ENCODE data around the gene CHD9NB. TPM values are rescaled to one million over a fixed set of nuclear protein-coding genes. Genes with fewer than 3 reads are reported as not detected.
"Not testable (repeated sequence)": the region's sequence is repeated elsewhere in the genome, so short reads cannot be mapped to it uniquely, and the experiment has no call there.

CHD9NB gene
- total and polyA plus RNA-seq, 4 experiments from 2014 or later = not detected

GRCh38 chr16:53075461-53075860 lies 22.8 kb upstream of the CHD9NB start:
- H3K4me3 Mint-ChIP-seq; H3K27me3 Mint-ChIP-seq; H3K4me1 ChIP-seq (ENCODE audit: insufficient read depth, low read length); CTCF ChIA-PET (ENCODE audit: partially characterized antibody); H3K9me3 ChIP-seq (ENCODE audit: control insufficient read depth in 1 of 2, low read length in 2 of 2); H3K27ac ChIP-seq (ENCODE audit: low read depth, low read length); POLR2A ChIA-PET (ENCODE audit: partially characterized antibody); DNase-seq; H3K36me3 ChIP-seq (ENCODE audit: insufficient read depth, low read length); H3K27me3 ChIP-seq (ENCODE audit: insufficient read depth, low read length); intact Hi-C loops (cut with micrococcal nuclease); H3K27ac Mint-ChIP-seq; H3K4me3 ChIP-seq (ENCODE audit: low read length in 2 of 2): not testable (repeated sequence)
- H3K4me1 Mint-ChIP-seq = peaks cover 2 to 18% (median 5%) of the 10 kb centered on the region in 4 donors
- peaks cover 2 to 12% of the 10 kb centered on the region in 2 donors for H3K36me3 Mint-ChIP-seq
- H3K9me3 Mint-ChIP-seq = peaks cover 0 to 12% (median 0%) of the 10 kb centered on the region in 8 donors

GRCh38 chr16:53074296-53074695 lies 21.6 kb upstream of the CHD9NB start:
- Mint-ChIP-seq H3K36me3 (peaks cover 2 to 12% of the 10 kb centered on the region in 2 donors), H3K9me3 (peaks cover 0 to 12% (median 0%) of the 10 kb centered on the region in 8 donors), H3K4me1 (peaks cover 11 to 29% (median 15%) of the 10 kb centered on the region in 4 donors)
- POLR2A ChIA-PET (ENCODE audit: partially characterized antibody); H3K27me3 Mint-ChIP-seq; H3K9me3 ChIP-seq (ENCODE audit: control insufficient read depth in 1 of 2, low read length in 2 of 2); H3K27ac ChIP-seq (ENCODE audit: low read depth, low read length); H3K36me3 ChIP-seq (ENCODE audit: insufficient read depth, low read length); H3K27ac Mint-ChIP-seq; CTCF ChIA-PET (ENCODE audit: partially characterized antibody); H3K4me3 Mint-ChIP-seq; DNase-seq; H3K4me3 ChIP-seq (ENCODE audit: low read length in 2 of 2); H3K27me3 ChIP-seq (ENCODE audit: insufficient read depth, low read length); intact Hi-C loops (cut with micrococcal nuclease); H3K4me1 ChIP-seq (ENCODE audit: insufficient read depth, low read length): not testable (repeated sequence)

- Histone ChIP-seq H3K27me3 (ENCODE audit: insufficient read depth, low read length) (no peaks in the 10 kb centered on the region), H3K4me1 (ENCODE audit: insufficient read depth, low read length) (peaks cover 16% of the 10 kb centered on the region), H3K4me3 (ENCODE audit: low read length in 2 of 2) (no peak overlapping the region), H3K36me3 (ENCODE audit: insufficient read depth, low read length) (no peaks in the 10 kb centered on the region), H3K27ac (ENCODE audit: low read depth, low read length) (no peak overlapping the region), H3K9me3 (ENCODE audit: control insufficient read depth in 1 of 2, low read length in 2 of 2) (no peaks in the 10 kb centered on the region)
- Mint-ChIP-seq H3K4me1 (peaks cover 18 to 40% (median 24%) of the 10 kb centered on the region in 4 donors), H3K27me3 (no peaks in the 10 kb centered on the region), H3K36me3 (peaks cover 0 to 9% of the 10 kb centered on the region in 2 donors), H3K4me3 (no peak overlapping the region), H3K9me3 (peaks cover 0 to 9% (median 0%) of the 10 kb centered on the region in 8 donors), H3K27ac (no peak overlapping the region)
- ChIA-PET CTCF (ENCODE audit: partially characterized antibody) (no interaction called here), POLR2A (ENCODE audit: partially characterized antibody) (no interaction called here)
- DNase-seq = no peak
- intact Hi-C loops (cut with micrococcal nuclease) = no loop called here
Measured at GRCh38 chr16:53073022-53073421, 20.3 kb upstream of the CHD9NB start.

- Histone ChIP-seq H3K9me3 (ENCODE audit: control insufficient read depth in 1 of 2, low read length in 2 of 2) (no peaks in the 10 kb centered on the region), H3K4me3 (ENCODE audit: low read length in 2 of 2) (no peak overlapping the region), H3K4me1 (ENCODE audit: insufficient read depth, low read length) (peaks cover 28% of the 10 kb centered on the region), H3K36me3 (ENCODE audit: insufficient read depth, low read length) (no peaks in the 10 kb centered on the region), H3K27me3 (ENCODE audit: insufficient read depth, low read length) (no peaks in the 10 kb centered on the region), H3K27ac (ENCODE audit: low read depth, low read length) (no peak overlapping the region)
- CTCF ChIA-PET (ENCODE audit: partially characterized antibody) = no interaction called here
- Mint-ChIP-seq H3K27me3 (no peaks in the 10 kb centered on the region), H3K36me3 (peaks cover 0 to 8% of the 10 kb centered on the region in 2 donors), H3K4me3 (peak overlapping the region in 1 of 8 donors; percentile 32), H3K4me1 (peaks cover 19 to 47% (median 30%) of the 10 kb centered on the region in 4 donors), H3K9me3 (peaks cover 0 to 8% (median 0%) of the 10 kb centered on the region in 8 donors), H3K27ac (peak overlapping the region in 1 of 7 donors; percentile 44)
- POLR2A ChIA-PET (ENCODE audit: partially characterized antibody) = no interaction called here
- intact Hi-C loops (cut with micrococcal nuclease) = no loop called here
- DNase-seq = no peak
Measured at GRCh38 chr16:53071748-53072301, 19.1 kb upstream of the CHD9NB start.

- ChIA-PET POLR2A (ENCODE audit: partially characterized antibody) (no interaction called here), CTCF (ENCODE audit: partially characterized antibody) (no interaction called here)
- Mint-ChIP-seq H3K9me3 (peaks cover 0 to 5% (median 0%) of the 10 kb centered on the region in 8 donors), H3K27ac (peak overlapping the region in 2 of 7 donors; percentile 20 to 32), H3K4me3 (peak overlapping the region in 2 of 8 donors; percentile 1 to 15), H3K36me3 (peaks cover 0 to 8% of the 10 kb centered on the region in 2 donors), H3K27me3 (no peaks in the 10 kb centered on the region), H3K4me1 (peaks cover 24 to 65% (median 44%) of the 10 kb centered on the region in 4 donors)
- Histone ChIP-seq H3K36me3 (ENCODE audit: insufficient read depth, low read length) (no peaks in the 10 kb centered on the region), H3K27ac (ENCODE audit: low read depth, low read length) (no peak overlapping the region), H3K4me1 (ENCODE audit: insufficient read depth, low read length) (peaks cover 42% of the 10 kb centered on the region), H3K4me3 (ENCODE audit: low read length in 2 of 2) (no peak overlapping the region), H3K27me3 (ENCODE audit: insufficient read depth, low read length) (no peaks in the 10 kb centered on the region), H3K9me3 (ENCODE audit: control insufficient read depth in 1 of 2, low read length in 2 of 2) (no peaks in the 10 kb centered on the region)
- DNase-seq = no peak
- intact Hi-C loops (cut with micrococcal nuclease) = no loop called here
Measured at GRCh38 chr16:53069772-53070171, 17.1 kb upstream of the CHD9NB start.

GRCh38 chr16:53068423-53068833 lies 15.7 kb upstream of the CHD9NB start:
- H3K36me3 ChIP-seq (ENCODE audit: insufficient read depth, low read length) = no peaks in the 10 kb centered on the region
- peaks cover 42% of the 10 kb centered on the region for H3K4me1 ChIP-seq (ENCODE audit: insufficient read depth, low read length)
- Mint-ChIP-seq H3K4me1 (peaks cover 25 to 64% (median 46%) of the 10 kb centered on the region in 4 donors), H3K27ac (peak overlapping the region; percentile 31 to 85 (median 78)), H3K36me3 (no peaks in the 10 kb centered on the region), H3K9me3 (no peaks in the 10 kb centered on the region), H3K27me3 (no peaks in the 10 kb centered on the region), H3K4me3 (peak overlapping the region; percentile 22 to 86 (median 74))
- H3K27ac ChIP-seq (ENCODE audit: low read depth, low read length) = no peak overlapping the region
- H3K4me3 ChIP-seq (ENCODE audit: low read length in 2 of 2) = no peak overlapping the region
- no peaks in the 10 kb centered on the region for H3K9me3 ChIP-seq (ENCODE audit: control insufficient read depth in 1 of 2, low read length in 2 of 2)
- DNase-seq = peak in 2 of 5 donors; percentile 8 to 23
- POLR2A ChIA-PET (ENCODE audit: partially characterized antibody) = interaction anchor here (0.6 to 1.8 kb wide), 2 partner anchors 10 to 31 kb away, joined by 3 to 8 read pairs; no protein-coding TSS in a partner anchor
- intact Hi-C loops (cut with micrococcal nuclease) = no loop called here
- H3K27me3 ChIP-seq (ENCODE audit: insufficient read depth, low read length) = no peaks in the 10 kb centered on the region
- CTCF ChIA-PET (ENCODE audit: partially characterized antibody) = interaction anchor here (0.8 to 1.5 kb wide), 5 partner anchors 11 to 92 kb away, joined by 3 to 4 read pairs (median 3); partner anchors contain the start of gene CHD9

- Histone ChIP-seq H3K4me3 (ENCODE audit: low read length in 2 of 2) (no peak overlapping the region), H3K9me3 (ENCODE audit: control insufficient read depth in 1 of 2, low read length in 2 of 2) (no peaks in the 10 kb centered on the region), H3K27ac (ENCODE audit: low read depth, low read length) (no peak overlapping the region), H3K4me1 (ENCODE audit: insufficient read depth, low read length) (peaks cover 42% of the 10 kb centered on the region), H3K36me3 (ENCODE audit: insufficient read depth, low read length) (no peaks in the 10 kb centered on the region), H3K27me3 (ENCODE audit: insufficient read depth, low read length) (no peaks in the 10 kb centered on the region)
- H3K9me3 Mint-ChIP-seq = no peaks in the 10 kb centered on the region
- H3K4me3 Mint-ChIP-seq = peak overlapping the region in 5 of 8 donors; percentile 19 to 53 (median 31)
- ChIA-PET POLR2A (ENCODE audit: partially characterized antibody) (interaction anchor here (0.6 to 1.8 kb wide), 2 partner anchors 9 to 31 kb away, joined by 3 to 8 read pairs; no protein-coding TSS in a partner anchor), CTCF (ENCODE audit: partially characterized antibody) (interaction anchor here (1.0 to 1.1 kb wide), 3 partner anchors 16 to 92 kb away, joined by 3 to 4 read pairs (median 4); no protein-coding TSS in a partner anchor)
- H3K27me3 Mint-ChIP-seq = no peaks in the 10 kb centered on the region
- intact Hi-C loops (cut with micrococcal nuclease) = no loop called here
- peaks cover 25 to 64% (median 46%) of the 10 kb centered on the region in 4 donors for H3K4me1 Mint-ChIP-seq
- peak overlapping the region in 2 of 7 donors; percentile 25 to 63 for H3K27ac Mint-ChIP-seq
- no peaks in the 10 kb centered on the region for H3K36me3 Mint-ChIP-seq
- DNase-seq = no peak
Measured at GRCh38 chr16:53067675-53068074, 15.0 kb upstream of the CHD9NB start.

All from CD4-positive, alpha-beta memory T cell (primary cell).